HCT116 (cell line): ENCODE data around the gene S1PR1.
"Not testable (repeated sequence)": the region's sequence is repeated elsewhere in the genome, so short reads cannot be mapped to it uniquely, and the experiment has no call there.

Experiments used
- ELF1 ChIP-seq: IDR thresholded peaks from 2 replicates; pipeline ENCODE4 v1.6.1; 2012; ENCODE audit warnings: low read depth, borderline replicate concordance
- EZH2 ChIP-seq: fragments of 200-600 bp; sonication (generic); IDR thresholded peaks from 2 replicates; pipeline ENCODE4 v1.6.1; 2017; ENCODE audit warnings: antibody characterized with exemption, mixed run types
- YY1 ChIP-seq: IDR thresholded peaks from 2 replicates; pipeline ENCODE4 v1.6.1; 2011; ENCODE audit warnings: low read length, low read depth, moderate library complexity, mild to moderate bottlenecking; ENCODE audit not compliant: insufficient replicate concordance; ENCODE audit errors: extremely low read depth

GRCh38 chr1:101206139-101206538 lies 30.7 kb upstream of the S1PR1 start:
- TF ChIP-seq ELF1, EZH2, YY1: not testable (repeated sequence)
